GM21737 (cell line): ENCODE measurements around the gene EIF3D.
A peak's percentile ranks its signal among the peaks of the same experiment; 100 is the strongest.

Source experiments
- ATAC-seq: cut with Tn5 transposase; IDR thresholded peaks from one replicate; pipeline ENCODE4 v1.9.1; 2021; ENCODE audit warnings: mild to moderate bottlenecking, moderate library complexity; ENCODE audit not compliant: unreplicated experiment

The EIF3D gene

GRCh38 chr22:36528795-36529751 is at the start of gene EIF3D:
Gene EIF3D, minus strand, starts transcription at chr22:36529166. Its CDS starts 3,045 bp downstream, at chr22:36526121.
- ATAC-seq: peak; percentile 88

- no peak for ATAC-seq
These were observed 49.7 kb upstream of the EIF3D start for GRCh38 chr22:36578619-36579018.

- no peak for ATAC-seq
These were observed 48.1 kb upstream of the EIF3D start for GRCh38 chr22:36577019-36577418.

GRCh38 chr22:36574728-36575127 is 45.8 kb upstream of the EIF3D start:
- no peak for ATAC-seq

GRCh38 chr22:36573815-36574363 is 44.9 kb upstream of the EIF3D start:
- no peak for ATAC-seq

GRCh38 chr22:36571991-36572390 is 43.0 kb upstream of the EIF3D start:
- ATAC-seq: no peak

GRCh38 chr22:36569999-36570398 is 41.0 kb upstream of the EIF3D start:
- ATAC-seq: no peak

- ATAC-seq: no peak
These were observed 39.9 kb upstream of the EIF3D start for GRCh38 chr22:36568846-36569245.

- no peak for ATAC-seq
These were observed 37.8 kb upstream of the EIF3D start for GRCh38 chr22:36566720-36567119.

- no peak for ATAC-seq
These were observed 36.7 kb upstream of the EIF3D start for GRCh38 chr22:36565686-36566085.

- no peak for ATAC-seq
These were observed 36.2 kb upstream of the EIF3D start for GRCh38 chr22:36565159-36565507.

GRCh38 chr22:36564422-36565158 is 35.6 kb upstream of the EIF3D start:
- no peak for ATAC-seq

- ATAC-seq: no peak
These were observed 34.9 kb upstream of the EIF3D start for GRCh38 chr22:36563898-36564297.

- ATAC-seq: no peak
These were observed 34.5 kb upstream of the EIF3D start for GRCh38 chr22:36563444-36563843.

- ATAC-seq: no peak
These were observed 34.0 kb upstream of the EIF3D start for GRCh38 chr22:36563001-36563400.

- ATAC-seq: no peak
These were observed 33.4 kb upstream of the EIF3D start for GRCh38 chr22:36562261-36562835.

GRCh38 chr22:36561291-36561811 is 32.4 kb upstream of the EIF3D start:
- no peak for ATAC-seq

- ATAC-seq: no peak
These were observed 31.0 kb upstream of the EIF3D start for GRCh38 chr22:36560001-36560400.

- ATAC-seq: no peak
These were observed 25.1 kb upstream of the EIF3D start for GRCh38 chr22:36554098-36554497.

- peak; percentile 53 for ATAC-seq
These were observed 23.3 kb upstream of the EIF3D start for GRCh38 chr22:36552289-36552688.
